ENCODE data around the gene SLC17A6.

The SLC17A6 gene

DNA sequence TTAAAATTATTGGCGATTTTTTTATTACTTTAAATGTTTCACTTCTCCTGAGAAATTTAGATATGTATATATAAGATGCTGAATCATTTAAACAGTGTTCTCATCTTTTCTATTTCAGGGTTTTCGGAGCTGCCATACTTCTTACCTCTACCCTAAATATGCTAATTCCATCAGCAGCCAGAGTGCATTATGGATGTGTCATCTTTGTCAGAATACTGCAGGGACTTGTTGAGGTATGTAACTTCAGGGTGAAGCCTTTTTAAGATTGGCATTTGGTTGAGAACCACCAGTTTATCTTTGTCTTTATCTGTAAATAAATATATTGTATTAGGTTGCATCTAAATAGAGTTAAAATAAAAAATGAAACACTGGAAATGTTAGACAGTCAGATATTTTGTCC, 21.1 kb downstream of the SLC17A6 start:
- DNase-seq: no peak
- in situ Hi-C loops (cut with MboI; ENCODE audit: low pct_unique_long_range_greater_than_20kb, low sequenced_read_pairs): no loop called here

DNA sequence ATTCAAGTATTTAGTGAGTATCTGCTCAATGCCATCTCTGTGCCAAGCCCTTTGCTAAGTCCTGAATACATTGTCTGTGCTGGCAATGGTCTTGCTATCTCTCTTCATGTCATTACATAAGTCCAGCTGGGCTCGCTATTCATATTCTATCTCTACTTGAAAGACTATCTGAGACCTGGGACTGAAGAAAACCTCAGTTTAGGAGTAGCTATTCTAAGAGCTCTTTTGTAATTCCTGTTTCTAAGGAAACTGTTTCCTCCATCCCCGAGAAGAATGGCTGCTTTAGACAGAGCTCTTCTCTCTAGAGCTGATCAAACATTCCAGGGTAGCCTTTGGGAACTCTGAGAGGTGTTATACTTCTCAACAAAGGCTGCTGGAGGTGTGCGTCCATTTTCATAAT, 33.0 kb downstream of the SLC17A6 start:
- in situ Hi-C loops (cut with MboI; ENCODE audit: low pct_unique_long_range_greater_than_20kb, low sequenced_read_pairs): no loop called here
- no peak for DNase-seq

DNA sequence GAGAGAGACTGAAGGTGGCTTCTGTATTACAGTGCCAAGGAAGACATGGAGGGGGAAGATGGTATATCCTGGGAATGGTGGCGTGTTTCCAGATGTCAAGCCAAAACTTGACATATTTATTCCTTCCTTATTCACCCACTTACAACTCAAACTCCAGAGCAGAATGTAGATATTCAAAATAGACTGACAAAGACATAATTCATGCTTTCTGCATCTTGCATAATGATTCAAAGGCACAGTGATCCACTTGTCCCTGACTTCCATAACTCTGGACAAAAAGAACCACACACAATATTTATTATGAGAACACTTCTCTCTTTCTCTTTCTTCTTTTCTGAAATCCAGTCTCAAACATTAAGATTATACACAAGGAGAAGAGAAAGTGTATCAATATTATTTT, 48.9 kb downstream of the SLC17A6 start:
- in situ Hi-C loops (cut with MboI; ENCODE audit: low pct_unique_long_range_greater_than_20kb, low sequenced_read_pairs): no loop called here
- DNase-seq: no peak

DNA sequence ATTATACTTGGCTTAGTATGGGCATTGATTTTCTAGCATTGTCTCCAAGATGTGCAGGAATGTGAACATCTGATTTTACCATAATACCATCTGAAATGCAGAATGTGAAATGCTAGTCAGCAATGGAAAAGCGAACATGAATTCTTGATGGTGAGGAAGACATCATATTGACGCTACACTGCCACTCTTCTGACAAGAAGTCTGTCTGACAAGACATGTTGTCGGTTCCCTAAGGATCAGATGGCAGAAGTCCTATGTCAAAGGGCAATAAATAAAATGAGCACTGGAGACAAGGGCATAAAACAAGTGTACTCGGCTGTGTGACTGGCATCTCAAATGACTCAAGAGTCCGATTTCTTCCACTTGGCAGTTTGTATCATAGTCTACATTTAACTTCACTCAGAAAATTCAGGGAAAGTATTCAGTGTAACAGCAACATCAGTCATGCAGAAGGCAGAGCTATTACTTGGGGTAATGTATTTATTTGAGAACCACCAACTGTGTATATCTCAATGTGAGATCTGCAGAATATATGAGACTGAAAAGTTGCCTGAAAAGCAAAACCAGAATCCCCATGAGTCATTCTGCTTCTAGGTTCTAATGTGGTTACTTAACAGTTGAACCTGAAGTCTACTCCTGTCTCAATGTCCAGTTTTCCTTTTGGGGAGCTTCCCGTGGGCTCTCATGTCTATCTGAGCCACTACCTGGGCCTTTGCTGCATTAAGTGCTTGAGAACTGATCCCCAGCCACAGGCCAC, 51.5 kb downstream of the SLC17A6 start:
- in situ Hi-C loops (cut with MboI; ENCODE audit: low pct_unique_long_range_greater_than_20kb, low sequenced_read_pairs): no loop called here

DNA sequence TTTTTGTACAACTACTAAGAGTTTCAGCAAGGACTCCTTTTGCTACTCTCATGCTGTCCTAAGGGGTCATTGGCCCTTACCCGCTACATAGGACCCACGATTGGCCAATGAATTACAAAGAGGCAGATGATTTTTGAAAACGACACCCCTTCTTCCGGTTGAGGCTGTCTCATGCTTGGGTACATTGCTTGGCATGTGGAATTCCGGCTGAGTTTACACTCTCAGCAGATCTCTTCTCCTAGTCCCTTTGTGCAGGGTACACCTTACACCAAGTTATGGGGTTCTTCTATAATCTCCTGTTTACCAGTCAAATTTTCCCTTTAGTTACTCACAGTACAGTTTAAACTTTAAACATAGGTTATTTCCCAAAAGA, 52.1 kb downstream of the SLC17A6 start:
- in situ Hi-C loops (cut with MboI; ENCODE audit: low pct_unique_long_range_greater_than_20kb, low sequenced_read_pairs): no loop called here
- no peak for DNase-seq

More for the DNA sequence above, 51.5 kb downstream of the SLC17A6 start:
- no peak for DNase-seq

DNA sequence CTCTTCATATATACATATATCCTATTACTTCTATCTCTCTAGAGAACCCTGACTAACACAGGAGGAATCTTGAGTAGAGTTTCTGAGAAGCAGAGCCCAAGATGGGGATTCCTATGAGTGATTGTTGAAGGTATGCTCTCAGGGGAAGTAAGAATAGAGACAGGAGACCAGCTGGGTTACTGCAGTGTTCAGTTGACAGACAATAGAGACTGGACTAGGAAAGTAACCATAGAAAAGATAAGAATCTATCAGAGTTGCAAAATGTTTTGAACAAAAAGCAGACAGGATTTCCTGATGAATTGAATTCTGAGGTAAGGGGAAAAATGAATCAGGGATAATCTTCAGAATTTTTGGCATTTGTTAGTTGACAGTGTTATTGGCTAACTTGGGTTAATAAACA, 54.4 kb downstream of the SLC17A6 start:
- in situ Hi-C loops (cut with MboI; ENCODE audit: low pct_unique_long_range_greater_than_20kb, low sequenced_read_pairs): no loop called here

DNA sequence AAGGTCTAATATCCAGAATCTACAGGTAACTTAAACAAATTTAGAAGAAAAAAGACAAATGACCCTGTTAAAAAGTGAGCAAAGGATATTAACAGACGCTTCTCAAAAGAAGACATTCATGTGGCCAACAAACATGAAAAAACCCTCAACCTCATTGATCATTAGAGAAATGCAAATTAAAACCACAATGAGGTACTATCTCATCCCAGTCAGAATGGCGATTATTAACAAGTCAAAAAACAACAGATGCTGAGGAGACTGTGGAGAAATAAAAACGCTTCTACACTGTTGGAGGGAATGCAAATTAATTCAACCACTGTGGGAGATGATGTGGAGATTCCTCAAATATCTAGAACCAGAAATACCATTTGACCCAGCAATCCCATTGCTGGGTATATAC, 67.2 kb downstream of the SLC17A6 start:
- DNase-seq: no peak
- in situ Hi-C loops (cut with MboI; ENCODE audit: low pct_unique_long_range_greater_than_20kb, low sequenced_read_pairs): no loop called here

More for the DNA sequence above, 54.4 kb downstream of the SLC17A6 start:
- no peak for DNase-seq

DNA sequence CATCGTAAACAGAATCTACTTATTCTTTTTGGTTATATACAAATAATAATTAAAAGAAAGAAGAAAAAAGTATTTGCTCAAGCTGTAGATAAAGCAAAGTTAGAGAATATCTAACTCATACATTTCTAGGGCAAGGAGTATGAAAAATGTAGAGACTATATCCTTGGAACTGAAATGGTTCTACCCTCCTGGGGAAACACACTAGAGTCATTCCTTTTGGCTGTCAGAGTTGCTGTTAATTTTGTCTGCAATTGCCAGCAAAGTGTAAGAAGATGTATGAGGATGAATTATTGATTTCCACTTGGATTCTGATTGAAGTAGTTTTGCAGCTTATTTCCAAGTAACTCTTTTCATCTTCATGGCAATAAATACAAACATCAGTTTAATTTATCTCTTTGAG, 69.1 kb downstream of the SLC17A6 start:
- in situ Hi-C loops (cut with MboI; ENCODE audit: low pct_unique_long_range_greater_than_20kb, low sequenced_read_pairs): no loop called here
- no peak for DNase-seq

DNA sequence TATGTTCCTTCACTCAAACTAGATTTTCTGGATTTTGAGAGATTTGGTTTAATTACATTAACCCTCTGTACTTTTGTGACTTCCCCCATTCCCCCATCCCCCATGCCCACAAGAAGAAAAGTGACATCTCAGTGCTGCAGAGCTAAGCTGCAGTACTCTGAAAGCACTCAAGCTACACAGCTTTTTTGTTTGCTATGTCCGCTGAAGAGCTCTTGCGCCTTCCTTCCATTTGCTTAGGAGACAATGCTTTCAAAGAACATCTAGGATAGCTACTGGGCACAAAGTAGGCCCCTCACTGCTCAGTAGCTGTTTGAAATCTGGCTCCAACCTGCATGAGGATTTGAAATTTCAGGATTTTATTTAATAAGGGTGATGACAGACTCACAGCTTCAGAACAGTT, 69.7 kb downstream of the SLC17A6 start:
- no peak for DNase-seq
- in situ Hi-C loops (cut with MboI; ENCODE audit: low pct_unique_long_range_greater_than_20kb, low sequenced_read_pairs): no loop called here

DNA sequence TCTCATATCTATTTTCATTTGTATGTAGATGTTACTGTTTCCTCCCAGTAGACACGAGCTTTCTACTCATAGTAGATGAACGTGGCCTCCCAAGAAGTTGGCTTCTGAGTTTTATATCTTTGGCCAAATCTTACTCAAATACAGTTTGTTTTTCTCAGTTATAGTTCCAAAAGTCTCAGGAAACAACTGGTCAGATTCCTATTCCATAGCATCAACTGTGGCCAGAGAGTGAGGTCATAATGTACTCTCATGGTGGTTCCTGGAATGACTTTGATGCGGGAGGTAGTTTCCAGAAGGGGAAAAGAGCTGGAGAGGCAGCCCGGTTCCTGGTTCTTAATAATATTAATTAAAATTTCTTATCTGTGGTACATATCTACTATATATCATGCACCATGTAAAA, 77.3 kb downstream of the SLC17A6 start:
- in situ Hi-C loops (cut with MboI; ENCODE audit: low pct_unique_long_range_greater_than_20kb, low sequenced_read_pairs): no loop called here
- DNase-seq: no peak

DNA sequence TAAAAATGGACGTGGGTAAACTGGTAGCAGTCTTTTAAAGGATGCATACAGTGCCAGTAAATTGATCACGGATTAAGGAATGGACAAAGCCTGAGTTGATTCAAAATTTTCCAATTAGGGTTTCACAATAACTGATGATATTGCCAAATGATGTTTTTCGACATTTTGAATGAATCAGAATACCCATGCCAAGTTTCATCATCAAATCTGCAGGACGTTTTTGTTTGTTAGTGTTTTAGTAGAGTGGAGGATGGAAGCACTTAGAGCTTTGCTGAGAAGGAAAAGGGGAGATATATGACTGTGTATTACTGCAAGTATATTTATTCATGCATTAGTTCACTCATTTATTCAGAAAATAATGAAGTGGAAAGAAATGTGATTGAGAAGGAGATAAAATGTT, 78.3 kb downstream of the SLC17A6 start:
- in situ Hi-C loops (cut with MboI; ENCODE audit: low pct_unique_long_range_greater_than_20kb, low sequenced_read_pairs): no loop called here
- DNase-seq: no peak

DNA sequence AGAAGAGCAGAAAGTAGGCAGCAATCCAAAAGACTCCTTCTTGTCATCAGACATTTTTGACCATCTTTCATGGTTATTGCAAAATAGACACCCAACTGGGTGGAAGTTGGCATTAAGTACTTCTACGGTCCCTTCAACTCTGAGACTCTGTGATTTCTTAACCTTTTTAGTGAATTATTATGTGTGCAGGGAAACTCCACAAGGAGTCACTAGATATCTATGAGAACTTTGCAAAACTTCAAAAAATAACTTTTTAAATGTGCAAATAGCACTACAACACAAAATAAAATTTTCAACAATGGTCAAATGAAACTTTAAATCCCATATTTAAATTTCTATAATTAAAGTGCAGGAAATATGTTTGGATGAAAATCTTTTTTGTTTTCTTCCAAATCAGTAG, 88.7 kb downstream of the SLC17A6 start:
- DNase-seq: no peak
- in situ Hi-C loops (cut with MboI; ENCODE audit: low pct_unique_long_range_greater_than_20kb, low sequenced_read_pairs): no loop called here

Data from KBM-7 (cell line).